ENCODE data around the gene PHETA1.
A peak's percentile ranks its signal among the peaks of the same experiment; 100 is the strongest.

The PHETA1 gene

GRCh38 chr12:111319600-111320257 is 49.2 kb downstream of the PHETA1 start:
- DNase-seq = no peak

- no peak for DNase-seq
Observed at GRCh38 chr12:111318450-111318849, 50.4 kb downstream of the PHETA1 start.

GRCh38 chr12:111316671-111317070 is 52.2 kb downstream of the PHETA1 start:
- no peak for DNase-seq

- DNase-seq = no peak
Observed at GRCh38 chr12:111314953-111315539, 53.8 kb downstream of the PHETA1 start.

- peak; percentile 62 for DNase-seq
Observed at GRCh38 chr12:111313833-111314259, 55.0 kb downstream of the PHETA1 start.

- no peak for DNase-seq
Observed at GRCh38 chr12:111312708-111313107, 56.2 kb downstream of the PHETA1 start.

GRCh38 chr12:111312016-111312415 is 56.9 kb downstream of the PHETA1 start:
- no peak for DNase-seq

- DNase-seq = no peak
Observed at GRCh38 chr12:111311011-111311410, 57.9 kb downstream of the PHETA1 start.
